ENCODE data around the gene MS4A13.

GRCh38 chr11:60561254-60561653, 46.1 kb downstream of the MS4A13 start:
- TF ChIP-seq CTCF (IDR thresholded peaks at IDR 0.05; ENCODE audit: low read depth, low read length, missing input control), result no peak
- TF ChIP-seq REST (IDR thresholded peaks at IDR 0.05), result no peak
- no peak for TF ChIP-seq RAD21 (IDR thresholded peaks at IDR 0.05)
